Omental fat pad (tissue), 4 donors: Measurements from ENCODE around the gene CDT1. TPM values are rescaled to one million over a fixed set of nuclear protein-coding genes. Genes with fewer than 3 reads are reported as not detected.

Experiments
- ATAC-seq: fragments of 150-250 bp; one replicate; pipeline ENCODE4 v1.9.1; 2016; ENCODE audit warnings: mild to moderate bottlenecking, moderate library complexity; ENCODE audit not compliant: low FRiP score
- DNase-seq: peaks from one replicate; pipeline ENCODE4 v3.0.0-alpha.2; 2019; ENCODE audit warnings: low spot score
- CTCF ChIP-seq, 3 donors: fragments of 450-650 bp; IDR thresholded peaks; one replicate each; pipeline ENCODE4 v1.5.1; 2016 to 2017; ENCODE audit warnings: antibody characterized with exemption in 3 of 3, mild to moderate bottlenecking in 3 of 3, moderate library complexity in 2 of 3
- total RNA-seq, 4 donors: library from RNA; depleted of rRNA; stranded (reverse); fragments of >200 nt; gene quantifications; one replicate each; pipeline ENCODE4 v1.1.0, GENCODE V29; 2016

CDT1 gene
- total RNA-seq, 4 donors from 2014 or later, result 0.19 to 3.5 (median 1.6) TPM

GRCh38 chr16:88847654-88848053, 44.1 kb downstream of the CDT1 start:
- DNase-seq (no peak), ATAC-seq (no peak)
- TF ChIP-seq CTCF (IDR thresholded peaks at IDR 0.05), result no peak

- ATAC-seq (no peak), DNase-seq (no peak)
- no peak for TF ChIP-seq CTCF (IDR thresholded peaks at IDR 0.05)
These were observed 45.0 kb downstream of the CDT1 start for GRCh38 chr16:88848557-88848956.

DNA sequence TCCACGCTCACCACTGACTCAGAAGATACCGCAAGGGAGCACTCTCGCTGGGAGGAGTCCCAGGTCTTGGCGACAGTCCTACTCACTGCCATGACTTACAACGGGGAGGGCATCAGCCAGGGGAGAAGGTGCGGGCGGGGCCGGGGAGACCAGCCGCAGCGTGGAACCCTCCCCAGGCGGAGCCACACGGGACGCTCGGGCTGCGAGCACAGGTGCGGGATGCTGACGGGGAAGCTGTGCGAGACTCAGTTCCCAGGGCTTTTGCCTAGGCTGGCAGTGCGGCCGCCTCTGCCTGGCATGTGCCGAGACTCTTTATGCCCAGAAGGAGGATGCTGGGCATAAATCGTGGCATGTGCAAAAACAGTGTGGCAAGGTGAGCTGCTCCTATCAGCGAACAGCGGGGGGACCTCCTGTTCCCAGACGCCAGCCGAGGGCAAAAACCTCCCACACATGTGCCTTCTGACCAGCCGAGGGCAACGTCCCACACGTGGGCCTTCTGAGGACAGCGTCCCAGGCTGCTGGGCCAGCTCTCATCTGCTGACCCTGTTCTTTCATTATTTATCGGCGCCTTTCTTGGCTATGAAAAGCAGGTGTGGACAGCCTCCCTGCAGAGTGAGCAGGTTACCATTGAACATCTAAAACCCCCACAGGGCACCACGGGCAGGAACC, 47.1 kb downstream of the CDT1 start:
- no peak for TF ChIP-seq CTCF (IDR thresholded peaks at IDR 0.05)
- ATAC-seq (no peak), DNase-seq (no peak)

DNA sequence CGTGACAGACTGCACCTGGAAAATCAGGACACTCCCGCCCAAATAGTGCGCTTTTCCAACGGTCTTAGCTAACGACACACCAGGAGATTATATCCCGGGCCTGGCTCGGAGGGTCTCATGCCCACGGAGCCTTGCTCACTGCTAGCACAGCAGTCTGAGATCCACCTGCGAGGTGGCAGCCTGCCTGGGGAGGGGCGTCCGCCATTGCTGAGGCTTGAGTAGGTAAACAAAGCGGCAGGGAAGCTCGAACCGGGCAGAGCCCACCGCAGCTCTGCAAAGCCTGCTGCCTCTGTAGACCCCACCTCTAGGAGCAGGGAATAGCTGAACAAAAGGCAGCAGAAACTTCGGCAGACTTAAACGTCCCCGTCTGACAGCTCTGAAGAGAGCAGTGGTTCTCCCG, 48.0 kb downstream of the CDT1 start:
- TF ChIP-seq CTCF (IDR thresholded peaks at IDR 0.05), result no peak
- ATAC-seq (no peak), DNase-seq (no peak)

DNA sequence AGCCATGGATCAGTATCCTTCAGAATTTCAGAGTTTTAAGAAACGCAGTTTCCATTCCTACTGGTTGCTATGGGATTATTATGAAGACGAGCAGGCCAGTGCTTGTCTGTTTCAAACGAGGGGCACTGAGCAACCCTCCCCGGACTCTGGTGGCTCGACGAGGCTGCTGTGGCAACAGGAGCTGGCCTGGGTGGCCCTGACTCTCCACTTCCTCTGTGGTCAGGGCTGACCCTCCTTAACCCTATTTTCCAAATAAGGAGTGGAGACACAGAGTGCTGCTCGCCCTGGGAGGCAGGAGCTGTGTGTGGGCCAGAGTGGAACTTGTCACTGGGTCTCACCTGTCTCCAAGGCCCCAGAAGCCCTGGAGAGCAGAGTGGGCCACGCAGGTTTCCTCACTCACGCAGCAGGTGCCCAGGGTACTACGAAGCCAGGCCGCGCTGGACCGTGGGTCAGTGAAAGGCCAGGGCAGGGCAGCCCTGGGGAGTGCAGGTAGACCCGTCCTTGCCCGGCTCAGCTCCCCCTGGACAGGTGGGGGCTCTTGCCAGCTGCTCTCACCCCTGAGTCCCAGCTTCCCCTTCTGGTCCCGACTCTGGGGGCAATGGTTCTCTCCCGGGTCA, 49.8 kb downstream of the CDT1 start:
- no peak for TF ChIP-seq CTCF (IDR thresholded peaks at IDR 0.05)
- no peak for DNase-seq
- ATAC-seq, result no peak

GRCh38 chr16:88854306-88855111, 50.9 kb downstream of the CDT1 start:
- ATAC-seq, result no peak

More at GRCh38 chr16:88854306-88855111, 50.9 kb downstream of the CDT1 start:
- no peak for TF ChIP-seq CTCF (IDR thresholded peaks at IDR 0.05)
- DNase-seq, result no peak
